ENCODE data around the gene VAV2.
A peak's percentile ranks its signal among the peaks of the same experiment; 100 is the strongest.
"Not testable (repeated sequence)": the region's sequence is repeated elsewhere in the genome, so short reads cannot be mapped to it uniquely, and the experiment has no call there.

The VAV2 gene

DNA sequence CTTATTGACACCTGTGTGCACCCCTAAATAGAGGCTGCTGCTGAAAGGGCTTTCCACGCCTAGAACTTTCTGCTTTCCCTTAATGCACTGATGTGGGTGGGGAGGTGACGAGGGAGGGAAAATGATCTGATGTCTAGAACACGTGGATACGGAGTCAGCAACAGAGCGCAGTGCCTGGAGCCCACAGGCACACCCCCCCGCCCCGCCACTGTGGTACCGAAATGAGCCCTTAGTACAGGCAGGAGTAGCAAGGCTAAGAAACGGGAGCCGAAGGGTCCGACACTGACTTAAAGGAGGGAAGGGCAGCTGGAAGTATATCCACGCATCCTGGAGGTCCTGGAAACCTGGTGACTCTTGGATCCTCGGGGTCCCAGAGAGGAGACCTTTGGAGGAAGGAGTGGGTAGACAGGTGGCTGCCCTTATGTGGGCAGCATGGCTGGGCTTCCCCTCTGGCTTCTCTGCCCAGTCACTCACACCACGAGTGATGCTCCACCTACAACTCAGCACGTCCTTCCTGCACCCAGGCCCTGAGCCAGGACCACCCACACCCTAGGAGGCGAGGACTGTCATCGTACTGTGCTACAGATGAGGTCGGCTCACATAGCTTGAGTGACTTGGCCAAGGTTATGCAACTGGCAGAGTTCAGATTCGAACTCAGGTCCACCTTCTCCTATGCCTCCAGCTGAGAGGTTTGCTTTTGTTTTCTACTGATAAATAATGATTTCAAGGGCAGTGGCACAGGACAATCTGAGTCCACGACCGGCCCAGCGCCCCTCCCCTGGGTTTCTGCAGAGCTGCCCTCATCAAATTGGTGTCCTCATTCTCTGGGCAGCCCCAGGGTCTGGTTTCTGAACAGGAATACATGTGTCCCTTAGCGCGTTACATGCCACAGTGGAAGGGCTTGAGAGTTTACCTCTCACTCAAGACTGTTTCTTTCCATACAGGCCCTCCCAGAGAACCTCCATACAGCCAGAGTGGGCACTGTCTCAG, 4.7 kb upstream of the VAV2 start:
- FAIRE-seq, result no peak

- FAIRE-seq, result no peak
Measured at GRCh38 chr9:133995012-133995896, 3.1 kb upstream of the VAV2 start.

- FAIRE-seq, result peak; percentile 13
Measured at GRCh38 chr9:133994353-133995011, 2.4 kb upstream of the VAV2 start.

DNA sequence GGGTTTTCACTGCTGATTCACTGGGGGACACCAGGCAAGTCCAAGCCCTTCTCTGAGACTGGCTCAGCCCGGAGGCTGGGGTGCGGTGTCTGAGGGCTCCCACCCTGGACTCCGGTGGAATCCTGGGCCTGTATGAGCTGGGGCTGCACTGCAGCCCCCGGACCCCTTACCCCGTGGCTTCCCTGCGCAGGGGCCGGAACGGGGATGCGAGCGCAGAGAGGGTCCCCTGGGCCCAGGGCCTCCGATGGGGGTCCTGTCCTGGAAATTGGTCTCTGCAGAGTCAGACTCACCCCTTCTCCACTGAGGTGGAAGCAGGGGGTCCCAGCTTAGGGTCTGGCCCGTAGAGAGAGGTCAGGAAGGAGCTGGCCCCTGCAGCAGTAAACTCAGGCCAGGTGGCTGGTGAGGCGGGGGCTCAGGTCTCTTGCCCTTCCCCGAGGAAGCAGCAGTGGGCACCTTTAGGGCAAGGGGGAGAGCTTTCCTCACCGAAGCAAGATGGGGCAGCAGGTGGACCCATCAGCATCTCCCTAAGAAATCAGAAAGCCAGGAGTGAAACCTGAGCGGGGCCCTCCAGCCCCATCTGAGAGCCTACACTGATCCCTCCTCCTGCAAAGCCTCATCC, 1.6 kb upstream of the VAV2 start:
- no peak for FAIRE-seq

GRCh38 chr9:133992780-133993634, 883 bp upstream of the VAV2 start:
- FAIRE-seq, result peak; percentile 66

DNA sequence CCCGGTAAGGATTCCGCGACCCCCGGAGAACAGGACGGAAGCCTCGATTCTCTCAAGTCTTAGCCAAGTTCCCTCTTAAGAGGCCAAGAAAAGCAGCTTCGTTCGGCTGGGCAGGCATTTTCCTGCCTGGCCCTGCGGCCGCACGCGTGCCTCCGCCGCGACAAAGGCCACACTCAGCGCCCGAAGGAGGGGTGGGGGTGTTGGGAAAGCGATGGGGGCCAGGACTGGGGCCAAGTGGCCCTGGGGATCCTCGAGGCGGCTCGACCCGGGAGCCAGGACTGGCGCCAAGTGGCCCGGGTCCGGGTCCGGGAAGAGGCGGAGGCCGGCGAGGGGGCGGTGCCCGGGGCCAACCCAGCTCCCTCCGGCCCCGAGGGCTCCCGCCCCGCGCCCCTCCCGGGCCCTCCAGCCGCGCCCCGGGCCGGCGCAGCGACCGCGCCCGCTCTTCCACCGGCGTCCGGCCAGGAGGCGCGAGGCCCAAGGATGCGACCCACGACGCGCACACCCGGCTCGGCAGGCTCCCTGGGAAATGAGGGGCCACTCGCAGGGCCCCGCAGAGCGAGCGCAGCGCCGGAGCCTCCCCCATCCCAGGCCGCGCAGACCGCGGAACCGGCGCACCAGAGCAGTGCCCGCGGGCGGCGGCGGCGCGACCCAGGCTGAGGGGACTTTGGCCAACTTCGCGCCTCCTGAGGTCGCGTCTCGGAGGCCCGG, 756 bp downstream of the VAV2 start:
- FAIRE-seq, result no peak

GRCh38 chr9:133990366-133991213, 1.5 kb downstream of the VAV2 start:
- FAIRE-seq, result no peak

DNA sequence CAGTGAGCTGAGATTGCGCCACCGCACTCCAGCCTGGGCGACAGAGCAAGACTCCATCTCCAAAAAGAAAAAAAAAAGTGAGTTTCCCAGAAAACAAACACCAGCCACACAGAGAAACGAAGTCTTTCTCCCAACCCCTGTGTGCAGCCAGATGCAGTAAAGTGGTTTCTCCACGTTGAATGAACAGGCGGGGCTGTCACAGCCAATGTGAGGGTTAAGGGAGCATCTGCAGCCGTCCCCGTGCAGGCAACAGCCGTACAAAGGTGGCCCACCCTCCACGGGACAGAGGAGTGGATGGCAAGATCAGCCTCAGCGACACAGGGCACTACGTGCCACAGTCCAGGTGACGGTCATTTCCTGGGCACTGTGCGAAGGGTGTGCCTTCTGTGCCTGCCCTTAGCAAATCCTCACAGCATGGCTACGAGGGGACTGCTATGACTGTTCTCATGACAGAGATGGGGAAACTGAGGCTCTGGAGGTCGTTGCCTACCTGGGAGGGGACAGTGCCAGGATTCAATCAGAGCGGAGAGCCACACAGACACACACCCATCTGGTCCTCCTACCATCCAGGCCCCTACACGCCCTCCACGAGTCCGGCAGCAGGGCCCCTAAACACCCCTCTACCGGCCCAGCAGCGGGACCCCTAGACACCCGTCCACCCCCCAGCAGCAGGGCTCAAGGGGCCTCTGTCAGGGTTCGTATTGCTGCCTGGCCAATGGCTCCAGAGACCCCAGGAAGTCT, 2.3 kb downstream of the VAV2 start:
- no peak for FAIRE-seq

DNA sequence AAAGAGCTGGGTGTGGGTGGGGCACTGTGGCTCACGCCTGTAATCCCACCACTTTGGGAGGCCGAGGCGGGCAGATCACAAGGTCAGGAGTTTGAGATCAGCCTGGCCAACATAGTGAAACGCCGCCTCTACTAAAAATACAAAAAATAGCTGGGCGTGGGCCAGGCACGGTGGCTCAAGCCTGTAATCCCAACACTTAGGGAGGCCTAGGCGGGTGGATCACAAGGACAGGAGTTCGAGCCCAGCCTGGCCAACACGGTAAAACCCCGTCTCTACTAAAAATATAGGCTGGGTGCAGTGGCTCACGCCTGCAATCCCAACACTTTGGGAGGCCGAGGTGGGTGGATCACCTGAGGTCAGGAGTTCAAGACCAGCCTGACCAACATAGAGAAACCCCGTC, 3.4 kb downstream of the VAV2 start:
- FAIRE-seq, result not testable (repeated sequence)

DNA sequence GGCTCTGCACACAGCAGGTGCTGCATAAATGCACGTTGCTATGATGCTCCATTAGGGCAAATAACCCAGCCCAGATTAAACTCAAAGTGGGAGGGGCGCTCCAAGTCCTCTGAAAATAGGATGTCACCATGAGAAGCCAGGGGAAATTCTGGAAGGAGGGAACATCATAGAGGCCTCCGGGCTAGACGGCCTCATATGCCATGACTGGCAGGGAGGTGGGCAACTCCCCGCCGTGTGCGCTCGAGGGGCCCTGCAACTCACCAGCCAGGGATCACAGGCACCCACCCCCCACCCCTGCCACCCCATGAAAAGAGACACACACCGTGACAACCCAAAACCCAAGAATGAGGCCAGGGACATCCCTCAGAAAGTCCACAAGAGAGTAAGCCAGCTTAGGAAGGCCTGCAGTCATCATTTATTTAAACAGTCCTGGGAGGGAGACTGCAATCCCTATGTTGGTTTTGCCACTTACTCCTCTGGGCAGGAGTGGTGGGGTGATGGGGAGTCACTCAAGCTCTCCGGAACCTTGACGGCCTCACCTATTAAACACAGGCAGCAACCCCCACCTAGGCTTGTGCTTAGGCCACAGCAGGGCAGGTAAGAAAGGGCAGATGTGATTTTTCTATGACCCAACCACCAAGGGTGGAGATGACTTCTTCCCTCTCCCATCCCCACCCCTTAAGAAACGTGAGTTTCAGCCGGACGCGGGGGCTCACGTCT, 4.0 kb downstream of the VAV2 start:
- FAIRE-seq, result no peak

- no peak for FAIRE-seq
Measured at GRCh38 chr9:133987446-133987788, 4.7 kb downstream of the VAV2 start.

DNA sequence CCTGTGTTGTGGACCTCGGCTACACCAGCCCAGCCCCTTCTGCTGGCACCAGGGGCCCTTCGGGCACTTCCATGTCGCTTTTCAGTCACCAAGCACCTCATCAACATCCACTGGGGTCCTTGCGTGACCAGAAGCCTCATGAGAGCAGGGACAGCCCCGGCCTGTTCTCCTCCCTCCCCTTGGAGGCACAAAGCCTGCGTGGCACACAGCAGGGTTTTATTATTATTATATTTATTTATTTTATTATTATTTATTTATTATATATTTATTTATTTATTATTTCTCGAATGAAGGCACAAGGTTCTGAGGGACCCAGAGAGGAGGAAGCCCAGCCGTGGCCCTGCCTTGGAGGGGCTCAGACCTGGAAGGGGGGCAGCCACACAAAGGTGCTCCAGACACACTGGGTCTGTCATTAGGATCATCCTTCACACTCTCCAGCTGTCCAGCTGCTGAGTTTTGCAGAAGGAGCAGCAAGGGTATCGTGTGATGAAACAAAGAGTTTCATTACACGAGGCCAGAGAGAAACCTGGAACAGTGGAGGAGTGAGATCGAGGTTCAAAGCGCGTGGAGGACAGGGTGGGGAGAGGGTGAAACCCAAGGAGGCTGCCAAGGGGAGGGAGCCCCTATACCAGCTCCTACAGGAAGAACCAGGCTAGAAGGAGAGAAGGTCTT, 5.2 kb downstream of the VAV2 start:
- FAIRE-seq, result no peak

DNA sequence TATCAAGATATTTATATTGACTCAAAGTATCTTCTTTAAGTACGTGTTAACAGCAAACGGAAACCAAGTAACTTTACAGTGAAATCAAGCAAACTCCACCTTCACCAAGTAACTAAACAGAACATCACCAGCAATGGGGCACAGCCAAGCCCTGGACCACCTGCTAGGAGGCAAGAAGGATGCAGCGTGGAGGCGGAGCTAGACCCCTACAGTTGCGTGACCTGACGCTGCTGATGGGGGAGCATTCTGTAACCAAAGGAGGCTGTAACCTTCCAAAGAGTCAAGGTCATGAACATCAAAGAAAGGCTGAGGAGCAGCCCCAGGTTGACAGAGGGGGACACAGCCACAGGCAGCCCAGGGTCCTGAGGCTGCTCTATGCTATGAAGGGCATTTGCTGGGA, 6.1 kb downstream of the VAV2 start:
- no peak for FAIRE-seq

GRCh38 chr9:133982971-133983720, 9.0 kb downstream of the VAV2 start:
- no peak for FAIRE-seq

DNA sequence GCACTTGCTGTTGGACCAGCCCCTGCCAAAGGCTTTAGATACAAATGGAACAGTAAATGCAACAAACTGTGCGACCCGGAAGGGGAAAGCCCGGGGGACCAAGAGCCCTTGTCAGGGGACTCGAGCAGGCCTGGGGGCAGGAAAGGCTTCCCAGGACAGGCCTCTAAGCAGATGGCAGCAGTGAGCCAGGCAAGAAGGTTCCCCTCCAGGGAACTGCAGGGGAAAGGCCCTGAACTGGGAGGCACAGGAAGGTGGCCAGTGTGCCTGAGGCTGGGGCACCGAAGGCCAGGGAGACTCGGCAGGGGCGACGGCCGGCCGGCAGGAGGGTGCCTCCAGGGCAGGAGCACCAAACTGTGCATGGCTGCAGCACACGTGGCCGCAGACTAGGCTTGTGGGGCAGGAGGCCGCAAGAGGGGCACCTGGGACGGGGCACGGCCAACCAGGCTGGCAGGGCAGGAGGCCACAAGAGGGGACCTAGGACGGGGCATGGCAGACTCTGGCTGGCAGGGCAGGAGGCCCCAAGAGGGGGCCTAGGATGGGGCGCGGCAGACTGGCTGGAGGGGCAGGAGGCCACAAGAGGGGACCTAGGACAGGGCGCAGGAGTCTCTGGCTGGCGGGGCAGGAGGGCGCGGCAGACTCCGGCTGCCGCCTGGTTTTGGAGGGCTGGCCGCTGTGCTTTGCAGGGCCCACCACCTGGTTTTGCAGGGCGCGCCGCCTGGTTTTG, 10.0 kb downstream of the VAV2 start:
- no peak for FAIRE-seq

DNA sequence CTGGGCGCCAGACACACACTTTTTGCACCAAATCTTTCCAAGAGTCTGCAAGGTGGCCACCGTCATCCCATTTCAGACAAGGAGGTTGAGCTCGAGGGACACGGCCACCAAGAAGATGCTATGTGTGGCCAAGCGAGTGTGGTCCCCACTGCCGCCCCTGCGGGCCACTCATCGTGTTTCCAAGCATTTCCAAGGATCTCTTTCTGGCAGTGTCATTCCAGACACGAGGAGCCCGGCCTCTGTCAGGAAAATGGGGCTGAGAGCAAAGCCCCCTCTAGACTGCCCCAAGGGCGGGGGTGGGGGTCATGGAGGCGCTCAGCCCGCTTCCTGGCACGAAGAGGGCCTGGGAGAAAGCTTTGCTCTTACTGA, 10.6 kb downstream of the VAV2 start:
- no peak for FAIRE-seq
